Measurements from ENCODE around the gene MARS1.
"Not testable (repeated sequence)": the region's sequence is repeated elsewhere in the genome, so short reads cannot be mapped to it uniquely, and the experiment has no call there.

The MARS1 gene

GRCh38 chr12:57549203-57549908 lies 61.5 kb downstream of the MARS1 start:
- DNase-seq (ENCODE audit: low spot score) (no peak), FAIRE-seq (no peak)

GRCh38 chr12:57549909-57550640 lies 62.2 kb downstream of the MARS1 start, which contains the start of gene KIF5A:
Gene KIF5A, plus strand, starts transcription at chr12:57550044. Its CDS starts 228 bp downstream, at chr12:57550272.
- DNase-seq (ENCODE audit: low spot score) (no peak), FAIRE-seq (no peak)

- FAIRE-seq, result no peak
- no peak for DNase-seq (ENCODE audit: low spot score)
These were observed 63.0 kb downstream of the MARS1 start for GRCh38 chr12:57550641-57551549.

GRCh38 chr12:57551637-57552305 lies 63.9 kb downstream of the MARS1 start:
- DNase-seq (ENCODE audit: low spot score) (no peak), FAIRE-seq (no peak)

GRCh38 chr12:57552306-57552651 lies 64.4 kb downstream of the MARS1 start:
- FAIRE-seq (no peak), DNase-seq (ENCODE audit: low spot score) (no peak)

- FAIRE-seq, result no peak
These were observed 65.0 kb downstream of the MARS1 start for GRCh38 chr12:57552835-57553313.

GRCh38 chr12:57553343-57554202 lies 65.7 kb downstream of the MARS1 start:
- FAIRE-seq, result no peak
- DNase-seq (ENCODE audit: low spot score), result no peak

More at GRCh38 chr12:57552835-57553313, 65.0 kb downstream of the MARS1 start:
- DNase-seq (ENCODE audit: low spot score), result no peak

- FAIRE-seq (no peak), DNase-seq (ENCODE audit: low spot score) (no peak)
These were observed 66.6 kb downstream of the MARS1 start for GRCh38 chr12:57554453-57554852.

GRCh38 chr12:57554897-57555296 lies 67.0 kb downstream of the MARS1 start:
- no peak for DNase-seq (ENCODE audit: low spot score)

GRCh38 chr12:57558864-57559263 lies 71.0 kb downstream of the MARS1 start:
- FAIRE-seq (no peak), DNase-seq (ENCODE audit: low spot score) (no peak)

More at GRCh38 chr12:57554897-57555296, 67.0 kb downstream of the MARS1 start:
- FAIRE-seq, result no peak

GRCh38 chr12:57560516-57560915 lies 72.6 kb downstream of the MARS1 start:
- FAIRE-seq, result no peak
- no peak for DNase-seq (ENCODE audit: low spot score)

- DNase-seq (ENCODE audit: low spot score); FAIRE-seq: not testable (repeated sequence)
These were observed 73.2 kb downstream of the MARS1 start for GRCh38 chr12:57561117-57561516.

GRCh38 chr12:57563358-57563757 lies 75.5 kb downstream of the MARS1 start:
- FAIRE-seq, result no peak

GRCh38 chr12:57564178-57564740 lies 76.4 kb downstream of the MARS1 start:
- no peak for DNase-seq (ENCODE audit: low spot score)

More at GRCh38 chr12:57563358-57563757, 75.5 kb downstream of the MARS1 start:
- DNase-seq (ENCODE audit: low spot score), result no peak

More at GRCh38 chr12:57564178-57564740, 76.4 kb downstream of the MARS1 start:
- no peak for FAIRE-seq
